GM19452 (cell line): Measurements from ENCODE around the gene ATXN7.

Source experiments
- ATAC-seq: cut with Tn5 transposase; IDR thresholded peaks from one replicate; pipeline ENCODE4 v1.9.1; 2021; ENCODE audit not compliant: unreplicated experiment

The ATXN7 gene

GRCh38 chr3:63963496-63963895 is 99.8 kb downstream of the ATXN7 start:
- ATAC-seq: no peak

GRCh38 chr3:63964681-63965485 is 101.2 kb downstream of the ATXN7 start:
- no peak for ATAC-seq

GRCh38 chr3:63966007-63966406 is 102.3 kb downstream of the ATXN7 start:
- ATAC-seq: no peak

DNA sequence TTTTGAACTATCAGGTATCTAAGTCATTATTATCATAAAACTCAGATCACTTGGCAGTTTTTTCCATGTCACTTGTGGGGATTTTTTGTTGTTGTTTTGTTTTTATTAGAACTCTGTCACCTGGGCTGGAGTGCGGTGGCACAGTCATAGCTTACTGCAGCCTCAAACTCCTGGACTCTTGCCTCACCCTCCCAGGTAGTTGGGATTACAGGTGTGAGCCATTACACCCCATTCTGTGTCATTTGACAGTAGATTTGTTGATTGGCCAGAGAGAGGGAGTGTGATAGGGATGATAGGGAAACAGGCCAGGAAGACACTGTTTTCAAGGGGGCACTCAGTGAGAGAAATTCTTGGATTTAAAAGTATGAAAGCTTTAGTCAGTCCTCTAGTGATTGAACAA is 103.2 kb downstream of the ATXN7 start:
- ATAC-seq: no peak

DNA sequence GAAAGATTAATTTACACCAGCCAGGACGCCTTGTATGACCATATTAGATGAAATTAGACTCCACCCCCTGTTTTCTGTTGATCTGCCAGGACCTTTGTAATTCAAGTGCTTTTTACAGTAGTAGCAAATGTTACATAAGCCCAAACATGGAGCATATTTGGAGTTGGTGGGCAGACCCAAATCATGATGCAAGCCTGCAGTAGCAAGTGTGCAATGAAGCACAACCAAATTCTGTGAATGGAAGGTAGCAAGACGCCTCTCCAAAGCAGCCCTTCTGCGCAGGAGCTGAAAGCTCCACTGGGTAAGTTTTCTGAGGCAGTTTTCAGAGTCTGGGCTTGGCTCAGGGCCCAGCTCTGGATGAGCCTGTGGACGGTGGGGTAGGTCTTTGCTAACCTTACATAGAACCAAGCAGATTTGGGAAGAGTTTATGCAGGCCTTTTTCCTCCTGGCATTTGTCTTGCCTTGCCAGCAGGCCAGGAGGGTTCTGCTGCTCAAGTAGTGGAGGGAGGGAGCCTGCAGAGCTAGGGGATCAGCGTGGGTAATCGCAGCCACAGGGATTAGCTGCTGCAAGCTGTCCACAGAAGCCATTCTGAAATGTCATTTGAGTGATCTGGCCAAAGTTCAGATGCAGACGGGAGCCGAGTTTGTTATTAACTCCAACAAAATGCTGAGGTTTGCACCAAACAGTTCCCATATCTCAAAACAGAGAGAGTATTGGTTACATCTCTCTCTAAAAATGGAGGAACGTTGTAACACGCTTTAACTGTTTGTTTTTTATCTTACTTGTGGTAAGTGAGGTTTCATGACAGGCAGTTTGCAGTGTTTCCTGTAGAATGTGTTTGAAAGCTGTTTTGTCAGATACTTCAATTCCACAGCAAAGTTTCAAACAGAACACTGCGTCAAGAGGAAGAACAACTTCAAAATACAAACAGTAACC is 104.3 kb downstream of the ATXN7 start:
- peak; percentile 73 for ATAC-seq

- ATAC-seq: peak; percentile 20
Observed at GRCh38 chr3:63968612-63969350, 105.1 kb downstream of the ATXN7 start.

DNA sequence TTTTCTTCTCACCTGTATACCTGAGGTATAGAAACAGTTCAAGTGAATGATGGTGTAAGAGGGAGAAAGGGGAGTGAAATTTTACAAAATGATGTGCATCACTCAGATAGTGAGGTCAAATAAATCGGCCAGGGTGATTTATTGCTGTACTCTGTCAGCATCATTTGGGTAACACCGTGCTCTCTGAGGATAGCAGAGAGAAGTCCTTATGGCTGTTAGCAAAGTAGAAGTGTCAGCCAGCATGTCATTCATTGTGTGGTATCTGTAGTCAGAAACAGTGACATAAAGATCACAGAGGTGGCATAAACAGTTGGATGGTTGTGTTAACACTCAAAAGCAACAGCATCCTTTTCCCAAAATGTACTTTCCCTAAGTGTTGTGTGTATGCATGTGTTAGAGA is 106.2 kb downstream of the ATXN7 start:
- no peak for ATAC-seq

GRCh38 chr3:63970631-63971475 is 107.2 kb downstream of the ATXN7 start:
- ATAC-seq: no peak

DNA sequence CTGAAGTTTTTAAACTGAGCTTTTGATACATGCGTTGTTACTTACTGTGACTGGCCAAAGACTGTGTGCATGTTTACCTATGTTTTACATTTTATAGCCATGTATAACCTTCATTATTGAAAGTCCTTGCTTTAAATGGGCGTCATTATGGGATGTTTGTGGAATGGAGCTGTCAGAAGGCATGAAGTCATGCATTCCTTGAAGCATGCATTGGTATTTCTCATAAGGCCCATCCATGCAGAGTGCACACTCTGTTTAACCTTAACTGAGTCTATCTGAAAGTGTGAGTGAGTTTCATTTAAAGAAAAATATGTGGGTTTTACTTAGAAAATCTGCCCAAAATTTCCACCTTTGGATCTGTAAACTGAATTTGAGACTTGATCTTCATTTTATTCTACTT is 108.5 kb downstream of the ATXN7 start:
- no peak for ATAC-seq

DNA sequence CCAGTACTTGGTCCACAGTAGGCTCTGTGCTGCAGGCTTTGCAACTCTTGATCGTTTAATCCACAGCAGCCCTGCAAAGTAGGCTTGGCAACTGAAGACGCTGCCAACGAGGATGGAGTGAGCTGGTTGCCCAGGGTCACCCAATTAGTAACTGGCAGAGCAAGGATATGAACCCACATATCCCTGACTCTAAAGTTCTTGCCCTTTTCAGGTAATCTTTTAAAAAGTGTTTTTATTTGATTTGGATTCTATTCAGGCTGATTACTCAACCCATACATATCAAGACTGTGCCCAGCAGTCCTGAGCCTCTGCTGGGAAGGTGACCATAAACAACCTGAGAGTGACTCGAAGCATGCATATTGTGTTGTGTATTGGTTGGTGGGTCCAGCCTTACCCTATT is 109.3 kb downstream of the ATXN7 start:
- ATAC-seq: no peak

GRCh38 chr3:63973406-63973805 is 109.7 kb downstream of the ATXN7 start:
- ATAC-seq: no peak

DNA sequence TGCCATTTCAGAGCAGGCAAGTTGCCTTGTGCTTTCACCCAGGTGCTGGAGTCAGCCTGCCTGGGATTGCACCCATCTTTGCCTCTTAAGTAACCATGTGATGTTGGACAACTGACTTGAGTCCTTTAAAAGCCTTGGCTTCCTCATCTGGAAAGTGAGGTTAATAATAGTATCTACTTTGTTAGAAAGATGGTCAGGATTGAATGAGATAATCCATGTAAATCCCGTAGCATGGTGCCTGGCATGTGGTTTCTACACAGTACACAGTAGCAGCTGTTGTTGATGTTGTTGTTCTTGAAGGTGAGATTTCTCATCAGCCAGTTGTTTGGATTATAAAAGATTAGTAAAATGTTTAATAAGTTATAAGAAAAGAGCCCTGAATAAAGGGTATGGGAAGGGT is 110.8 kb downstream of the ATXN7 start:
- no peak for ATAC-seq

DNA sequence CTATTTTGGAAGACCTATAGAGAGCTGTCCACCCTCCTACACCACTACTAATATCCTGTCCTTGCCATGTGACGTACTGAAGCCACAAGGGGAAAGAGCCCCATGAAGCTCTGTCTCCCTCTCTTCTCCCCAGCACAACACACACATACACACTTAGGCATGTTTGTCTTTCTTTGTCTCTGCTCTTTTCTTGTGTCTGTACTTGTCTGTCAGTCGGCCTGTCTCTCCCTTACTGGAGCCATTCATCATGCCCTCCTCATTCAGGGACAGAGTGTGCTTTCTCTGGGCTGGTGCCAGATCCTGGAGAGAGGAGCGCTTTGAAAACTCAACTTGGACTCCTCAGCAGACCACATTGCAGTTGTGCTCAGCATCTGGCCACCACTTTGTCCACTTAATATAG is 112.1 kb downstream of the ATXN7 start:
- ATAC-seq: no peak

GRCh38 chr3:63976161-63976871 is 112.6 kb downstream of the ATXN7 start:
- ATAC-seq: no peak

DNA sequence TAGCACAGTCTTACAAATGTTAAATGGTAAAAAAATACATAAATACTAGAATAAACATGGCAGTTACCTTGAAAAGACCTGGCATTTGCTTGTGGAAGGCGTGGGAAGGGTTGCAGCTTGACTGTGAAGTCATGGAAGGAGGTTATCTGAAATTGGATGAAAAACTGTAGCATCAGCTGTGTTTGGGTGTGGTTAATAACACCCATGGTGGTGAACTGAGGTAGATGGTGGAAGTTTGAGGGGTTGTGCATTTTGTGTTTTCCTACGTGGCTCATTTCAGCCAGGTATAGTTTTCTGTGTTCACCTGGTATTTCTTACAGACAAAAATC is 113.2 kb downstream of the ATXN7 start:
- ATAC-seq: no peak

DNA sequence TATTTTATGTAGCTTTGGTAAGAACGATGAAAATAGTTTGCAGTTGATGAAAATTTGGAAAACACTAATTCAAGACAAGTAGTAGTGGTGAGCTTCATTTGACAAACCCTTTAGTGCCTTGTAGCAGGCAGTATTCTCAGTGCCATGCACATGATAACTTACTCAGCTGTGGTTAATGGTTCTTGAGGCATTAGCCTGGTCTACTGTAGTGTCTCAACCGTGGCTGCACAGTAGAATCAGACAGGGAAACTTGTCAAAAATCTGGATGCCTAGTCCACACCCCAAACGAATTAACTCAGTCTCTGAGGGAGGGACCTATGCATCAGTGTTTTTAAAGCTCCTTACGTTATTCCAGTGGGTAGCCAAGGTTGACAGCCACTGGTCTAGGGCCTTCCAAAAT is 114.2 kb downstream of the ATXN7 start:
- no peak for ATAC-seq

GRCh38 chr3:63979093-63979885 is 115.6 kb downstream of the ATXN7 start:
- ATAC-seq: no peak

- ATAC-seq: no peak
Observed at GRCh38 chr3:63980019-63980418, 116.4 kb downstream of the ATXN7 start.

DNA sequence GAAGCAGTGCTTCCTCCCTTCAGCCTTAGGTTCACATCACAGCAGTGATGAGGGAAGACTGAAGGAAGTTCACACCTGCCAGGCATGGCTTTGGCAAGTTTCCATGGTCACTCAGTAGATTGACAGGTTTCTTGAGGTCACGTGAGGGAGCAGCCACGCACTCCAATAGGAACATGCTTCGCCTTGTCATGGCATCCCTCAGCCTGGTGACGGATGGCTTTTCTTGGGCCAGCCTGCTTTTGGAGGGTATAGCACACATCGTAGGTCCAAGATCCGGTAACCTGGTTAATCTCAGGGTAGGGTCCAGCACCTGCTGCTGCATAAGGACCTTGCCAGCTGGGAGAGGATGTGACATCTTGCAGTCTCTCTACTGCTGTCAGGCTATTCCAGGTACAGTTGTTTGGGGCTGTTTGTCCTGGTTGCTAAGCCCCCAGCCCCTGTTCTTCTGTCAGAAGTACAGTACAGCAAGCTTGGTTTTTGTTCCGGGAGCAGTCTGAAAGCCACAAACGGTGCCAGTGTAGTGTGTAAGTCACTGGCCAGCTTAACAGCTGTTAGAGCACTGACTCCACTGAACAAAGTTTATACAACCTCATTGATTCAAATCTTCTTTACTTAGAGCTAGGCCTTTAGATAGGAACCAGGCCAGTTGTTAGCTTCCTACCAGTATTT is 117.3 kb downstream of the ATXN7 start:
- ATAC-seq: no peak
